ENCODE measurements around the gene ZBTB48.
"Not testable (repeated sequence)": the region's sequence is repeated elsewhere in the genome, so short reads cannot be mapped to it uniquely, and the experiment has no call there.

The ZBTB48 gene

DNA sequence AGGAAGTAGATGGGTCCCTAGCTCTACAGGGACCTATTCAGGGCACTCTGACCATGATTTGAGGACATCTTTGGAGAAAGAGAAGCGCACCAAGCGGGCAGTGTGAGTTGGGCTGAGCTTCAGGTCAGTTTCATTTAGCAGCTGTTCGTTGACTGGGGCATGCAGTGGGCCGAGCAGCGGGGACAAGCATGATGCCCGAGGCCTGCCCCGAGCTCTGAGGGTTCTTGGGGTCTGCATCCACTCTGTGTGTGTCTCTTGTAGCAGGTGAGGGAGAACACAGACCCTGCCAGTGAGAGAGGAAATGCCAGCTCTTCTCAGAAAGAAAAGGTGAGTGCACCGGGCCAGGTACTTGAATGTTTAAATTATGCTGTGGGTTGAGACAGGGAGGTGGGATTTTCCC is 50.2 kb downstream of the ZBTB48 start:
- TF ChIP-seq, protein P1, sequence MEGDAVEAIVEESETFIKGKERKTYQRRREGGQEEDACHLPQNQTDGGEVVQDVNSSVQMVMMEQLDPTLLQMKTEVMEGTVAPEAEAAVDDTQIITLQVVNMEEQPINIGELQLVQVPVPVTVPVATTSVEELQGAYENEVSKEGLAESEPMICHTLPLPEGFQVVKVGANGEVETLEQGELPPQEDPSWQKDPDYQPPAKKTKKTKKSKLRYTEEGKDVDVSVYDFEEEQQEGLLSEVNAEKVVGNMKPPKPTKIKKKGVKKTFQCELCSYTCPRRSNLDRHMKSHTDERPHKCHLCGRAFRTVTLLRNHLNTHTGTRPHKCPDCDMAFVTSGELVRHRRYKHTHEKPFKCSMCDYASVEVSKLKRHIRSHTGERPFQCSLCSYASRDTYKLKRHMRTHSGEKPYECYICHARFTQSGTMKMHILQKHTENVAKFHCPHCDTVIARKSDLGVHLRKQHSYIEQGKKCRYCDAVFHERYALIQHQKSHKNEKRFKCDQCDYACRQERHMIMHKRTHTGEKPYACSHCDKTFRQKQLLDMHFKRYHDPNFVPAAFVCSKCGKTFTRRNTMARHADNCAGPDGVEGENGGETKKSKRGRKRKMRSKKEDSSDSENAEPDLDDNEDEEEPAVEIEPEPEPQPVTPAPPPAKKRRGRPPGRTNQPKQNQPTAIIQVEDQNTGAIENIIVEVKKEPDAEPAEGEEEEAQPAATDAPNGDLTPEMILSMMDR (IDR thresholded peaks at IDR 0.05; ENCODE audit: insufficient read depth, low read depth, low read length, missing control alignments), result no peak
- no peak overlapping the region for H3K4me3 ChIP-seq (ENCODE audit: low read length)
- DNase-seq (ENCODE audit: low read depth), result no peak

DNA sequence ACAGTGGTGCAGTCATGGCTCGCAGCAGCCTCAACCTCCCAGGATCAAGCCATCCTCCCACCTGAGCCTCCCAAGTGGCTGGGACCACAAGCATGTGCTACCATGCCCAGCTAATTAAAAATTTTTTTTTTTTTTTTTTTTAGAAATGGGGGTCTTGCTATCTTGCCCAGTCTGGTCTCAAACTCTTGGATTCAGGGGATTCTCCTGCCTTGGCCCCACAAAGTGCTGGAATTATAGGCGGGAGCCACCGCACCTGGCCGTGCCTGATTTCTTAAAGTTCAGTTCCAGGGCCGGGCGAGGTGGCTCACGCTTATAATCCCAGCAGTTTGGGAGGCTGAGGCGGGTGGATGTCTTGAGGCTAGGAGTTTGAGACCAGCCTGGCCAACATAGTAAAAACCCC is 51.3 kb downstream of the ZBTB48 start:
- TF ChIP-seq, protein P1 (IDR thresholded peaks at IDR 0.05; ENCODE audit: insufficient read depth, low read depth, low read length, missing control alignments), result no peak
- H3K4me3 ChIP-seq (ENCODE audit: low read length), result no peak overlapping the region
- DNase-seq (ENCODE audit: low read depth), result no peak

DNA sequence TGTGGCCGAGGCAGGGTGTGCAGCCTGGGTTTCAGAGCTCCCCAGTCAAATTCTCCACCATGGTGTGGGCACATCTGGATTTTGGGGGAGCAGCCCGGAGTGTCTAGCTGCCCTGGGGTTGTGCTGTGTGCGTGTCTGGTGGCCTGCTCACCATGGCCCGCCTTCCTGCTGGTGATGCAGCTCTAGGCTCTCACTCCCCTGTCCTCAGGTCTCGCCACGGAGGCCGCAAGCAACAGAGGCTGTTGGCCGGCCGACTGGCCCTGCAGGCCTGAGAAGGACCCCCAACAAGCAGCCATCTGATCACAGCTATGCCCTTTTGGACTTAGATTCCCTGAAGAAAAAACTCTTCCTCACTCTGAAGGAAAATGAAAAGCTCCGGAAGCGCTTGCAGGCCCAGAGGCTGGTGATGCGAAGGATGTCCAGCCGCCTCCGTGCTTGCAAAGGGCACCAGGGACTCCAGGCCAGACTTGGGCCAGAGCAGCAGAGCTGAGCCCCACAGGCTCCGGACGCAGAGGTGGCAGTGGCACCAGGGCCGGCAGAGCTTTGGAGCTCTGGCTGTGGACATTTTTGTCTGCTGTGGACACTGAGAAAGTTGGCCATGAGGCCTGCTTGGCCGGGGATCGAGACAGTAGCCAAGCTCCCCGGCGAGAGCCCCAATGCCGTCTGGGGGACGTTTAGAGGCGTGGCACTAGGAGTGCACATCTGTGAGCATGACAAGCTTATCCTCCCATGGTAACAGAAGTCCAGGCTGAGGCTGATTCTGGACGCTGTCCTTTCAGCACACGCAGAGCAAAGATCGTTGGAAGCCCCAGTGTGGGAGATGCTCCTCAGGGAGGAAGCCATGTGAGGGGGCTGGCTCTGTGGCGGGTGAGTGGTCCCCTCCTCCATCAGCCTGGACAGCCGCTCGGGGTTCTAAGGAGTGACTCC is 53.1 kb downstream of the ZBTB48 start:
- H3K4me3 ChIP-seq (ENCODE audit: low read length), result no peak overlapping the region
- TF ChIP-seq, protein P1 (IDR thresholded peaks at IDR 0.05; ENCODE audit: insufficient read depth, low read depth, low read length, missing control alignments), result no peak
- DNase-seq (ENCODE audit: low read depth), result no peak

DNA sequence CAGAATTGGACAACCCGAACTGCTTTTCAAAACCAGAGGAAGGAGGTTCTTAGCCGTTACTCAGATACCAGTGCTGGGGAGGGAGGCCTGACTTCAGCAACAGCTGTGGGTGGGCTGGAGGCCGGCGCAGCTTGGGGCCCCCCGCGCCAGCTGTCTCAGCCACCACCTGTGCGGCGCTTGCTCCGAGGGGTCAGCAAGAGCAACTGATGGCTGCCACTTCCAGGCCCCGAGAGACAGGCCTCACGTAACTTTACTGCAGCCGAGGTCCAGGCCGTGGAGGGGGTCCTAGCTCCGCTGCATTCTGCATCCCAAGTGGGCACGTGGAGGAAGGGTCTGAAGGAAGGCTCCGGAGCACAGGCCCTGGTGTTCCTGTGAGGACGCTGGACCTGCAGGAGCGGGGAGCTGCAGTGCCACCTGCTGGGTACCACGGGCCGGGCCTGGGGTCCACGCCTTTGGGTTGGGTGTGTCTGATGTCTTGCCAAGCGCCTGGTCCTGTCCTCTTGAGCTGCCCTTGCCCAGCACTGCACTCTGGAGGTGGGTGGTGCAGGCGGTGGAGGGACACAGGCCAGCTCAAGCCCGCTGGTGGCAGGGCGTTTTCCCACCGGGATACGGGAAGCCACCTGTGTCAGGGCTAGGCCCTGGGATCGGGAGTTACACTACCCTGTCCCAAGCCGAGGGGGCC is 54.7 kb downstream of the ZBTB48 start:
- TF ChIP-seq, protein P1 (IDR thresholded peaks at IDR 0.05; ENCODE audit: insufficient read depth, low read depth, low read length, missing control alignments), result peak; percentile 60
- no peak overlapping the region for H3K4me3 ChIP-seq (ENCODE audit: low read length)
- DNase-seq (ENCODE audit: low read depth), result peak; percentile 62

DNA sequence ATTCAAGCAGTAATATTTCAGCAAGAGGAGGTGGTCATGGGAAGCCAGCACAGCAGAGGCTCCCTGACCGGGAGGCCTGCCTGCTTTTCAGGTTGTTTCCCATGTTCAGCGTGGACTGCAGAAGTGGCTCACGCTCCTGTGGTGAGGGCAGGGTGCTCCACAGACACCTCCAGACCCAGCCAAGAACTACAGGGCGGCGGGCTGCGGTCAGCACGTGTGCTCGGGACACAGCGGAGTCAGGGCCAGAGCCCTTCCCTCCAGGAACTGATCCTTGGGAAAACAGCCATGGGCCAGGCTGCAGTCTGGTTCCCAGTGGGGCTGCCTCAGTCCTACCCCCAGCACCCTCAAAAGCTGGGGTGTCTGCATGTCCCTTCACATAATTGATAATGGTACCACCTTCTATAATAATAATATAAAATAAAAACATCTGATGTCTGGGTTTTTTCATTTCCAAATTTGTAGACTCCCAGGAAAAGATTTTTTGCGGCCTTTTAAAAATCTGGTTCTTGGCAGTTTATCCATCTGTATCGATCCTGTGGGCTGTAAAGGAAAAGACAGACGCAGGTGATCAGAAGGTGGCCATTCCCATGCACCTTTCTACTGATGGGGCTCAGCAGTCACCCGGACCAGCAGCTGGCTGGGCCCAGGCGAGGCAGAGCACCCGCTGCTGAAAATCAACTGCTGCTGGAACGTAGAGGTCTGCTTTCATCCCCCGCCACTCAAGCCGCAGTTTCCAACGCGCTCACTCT is 55.5 kb downstream of the ZBTB48 start:
- no peak overlapping the region for H3K4me3 ChIP-seq (ENCODE audit: low read length)
- no peak for DNase-seq (ENCODE audit: low read depth)
- TF ChIP-seq, protein P1 (IDR thresholded peaks at IDR 0.05; ENCODE audit: insufficient read depth, low read depth, low read length, missing control alignments), result no peak

DNA sequence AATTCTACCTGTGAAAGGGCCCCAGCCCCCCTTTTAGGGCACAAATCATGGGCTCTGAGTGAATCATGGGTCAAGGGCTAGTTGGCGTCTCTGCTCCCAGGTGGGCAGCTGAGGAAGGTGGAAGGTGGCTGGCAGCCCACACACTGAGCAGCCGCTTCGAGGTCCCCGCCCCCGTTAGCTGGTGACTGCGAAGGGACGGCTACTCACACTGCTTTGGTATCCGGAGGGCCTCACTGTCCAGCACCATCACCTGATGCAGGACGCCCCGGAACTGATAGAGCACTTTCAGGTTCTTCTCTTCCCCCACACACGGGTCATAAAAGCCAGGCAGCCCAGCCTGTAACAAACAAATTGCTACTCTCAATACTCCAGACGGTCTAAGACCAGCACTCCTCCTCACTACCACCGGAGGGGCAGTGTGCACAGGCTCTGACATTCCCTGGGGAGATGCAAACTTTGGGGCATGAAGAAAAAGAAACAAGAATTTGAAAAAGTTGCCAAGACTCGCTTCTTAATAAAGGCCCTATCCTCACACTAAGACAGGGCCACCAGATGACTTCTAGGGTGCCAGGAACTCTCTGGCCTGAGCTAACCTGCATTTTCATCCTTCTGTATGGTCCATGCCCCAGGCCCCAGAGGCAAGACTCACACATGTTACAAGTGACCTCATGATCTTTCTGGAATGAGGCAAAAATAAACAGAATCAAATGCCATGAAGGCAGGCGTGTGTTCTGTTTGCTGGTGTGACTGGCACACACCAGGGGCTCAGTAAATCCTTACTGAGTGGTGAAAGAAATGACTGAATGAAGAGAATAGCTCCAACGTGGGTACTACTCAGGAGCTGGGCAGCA is 56.3 kb downstream of the ZBTB48 start:
- TF ChIP-seq, protein P1 (IDR thresholded peaks at IDR 0.05; ENCODE audit: insufficient read depth, low read depth, low read length, missing control alignments), result no peak
- H3K4me3 ChIP-seq (ENCODE audit: low read length), result no peak overlapping the region
- DNase-seq (ENCODE audit: low read depth), result no peak

DNA sequence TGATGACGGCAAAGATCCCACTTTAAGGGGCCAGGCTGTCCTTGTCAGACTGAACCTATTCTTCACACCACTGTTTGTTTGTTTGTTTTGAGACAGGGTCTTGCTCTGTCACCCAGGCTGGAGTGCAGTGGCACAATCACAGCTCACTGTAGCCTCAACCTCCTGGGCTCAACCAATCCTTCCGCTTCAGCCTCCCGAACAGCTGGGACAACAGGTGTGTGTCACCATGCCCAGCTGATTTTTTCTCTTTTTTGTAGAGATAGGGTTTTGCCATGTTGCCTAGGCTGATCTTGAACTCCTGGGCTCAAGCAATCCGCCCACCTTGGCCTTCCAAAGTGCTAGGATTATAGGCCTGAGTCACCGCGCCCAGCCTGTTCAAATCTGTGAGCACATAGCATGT is 57.0 kb downstream of the ZBTB48 start:
- H3K4me3 ChIP-seq (ENCODE audit: low read length); DNase-seq (ENCODE audit: low read depth): not testable (repeated sequence)

Data from epithelial cell of esophagus (primary cell).